H1 (cell line): ENCODE measurements around the gene FNDC10. TPM values are rescaled to one million over a fixed set of nuclear protein-coding genes. Genes with fewer than 3 reads are reported as not detected.

Experiments used
- polyA plus RNA-seq, 7 experiments: library from polyadenylated mRNA; depleted of rRNA in 3 of 7; stranded (reverse) in 5 of 7; unstranded in 2 of 7; fragments of >200 nt in 5 of 7; fragments of 200-250 nt in 2 of 7; gene quantifications; 1 replicate in 5 of 7; 2 replicates in 1 of 7; 4 replicates in 1 of 7; pipeline versions ENCODE4 v1.2.1 to v1.2.3, GENCODE V29; 2011 to 2013; ENCODE audit warnings: missing spikeins in 2 of 7, mixed read lengths in 2 of 7
- total RNA-seq: library from RNA; stranded (reverse); fragmentation: NEBNext Ultra II Directional; extraction: Animal tissue kit (Norgen Biotek cat#: 25700); gene quantifications from 2 replicates; pipeline ENCODE4 v1.2.1, GENCODE V29; 2021
- TF ChIP-seq, protein P1 (sequence below): fragments of 300-600 bp; sonication (generic); IDR thresholded peaks from 2 replicates; pipeline ENCODE4 v1.7.1; 2012; ENCODE audit warnings: low read length, moderate library complexity, mild to moderate bottlenecking, inconsistent platforms; ENCODE audit not compliant: insufficient replicate concordance
- TF ChIP-seq, protein P2 (sequence below): IDR thresholded peaks from 2 replicates; pipeline ENCODE4 v1.6.1; 2012; ENCODE audit warnings: low read length, inconsistent platforms

The FNDC10 gene
- total and polyA plus RNA-seq, 2 of the 8 experiments (the other 6 are each of a cell fraction or from before 2014, with no cell fraction given), result 19.0 to 21.8 TPM

DNA sequence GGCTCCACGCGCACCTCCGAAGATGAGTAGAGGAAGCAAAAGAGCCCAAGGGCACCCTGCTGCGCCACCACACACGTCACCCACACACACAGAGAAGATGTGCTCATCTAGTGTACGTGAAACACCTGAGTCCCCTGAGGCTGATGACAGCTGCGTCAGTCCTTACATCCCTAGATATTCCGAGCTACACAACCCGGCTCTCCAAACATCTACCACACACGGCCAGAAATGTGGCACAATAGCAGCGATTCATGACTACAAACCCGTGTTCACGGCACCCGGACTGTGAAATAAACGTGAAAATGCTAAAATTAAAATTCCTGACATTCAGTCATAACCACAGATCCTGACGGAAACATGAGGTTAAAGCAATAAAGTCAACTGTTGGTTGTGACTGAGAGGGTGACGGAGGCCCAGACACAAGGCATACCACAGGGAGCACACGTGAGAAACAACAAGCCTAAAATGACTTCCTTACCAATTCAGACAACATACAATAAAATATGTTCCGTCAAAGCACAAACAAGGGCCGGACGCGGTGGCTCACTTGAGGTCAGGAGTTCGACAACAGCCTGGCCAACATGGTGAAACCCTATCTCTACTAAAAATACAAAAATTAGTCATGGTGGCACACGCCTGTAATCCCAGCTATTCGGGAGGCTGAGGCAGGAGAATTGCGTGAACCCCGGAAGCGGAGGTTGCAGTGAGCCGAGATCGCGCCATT is 32.6 kb downstream of the FNDC10 start (continued):
- TF ChIP-seq, protein P1, sequence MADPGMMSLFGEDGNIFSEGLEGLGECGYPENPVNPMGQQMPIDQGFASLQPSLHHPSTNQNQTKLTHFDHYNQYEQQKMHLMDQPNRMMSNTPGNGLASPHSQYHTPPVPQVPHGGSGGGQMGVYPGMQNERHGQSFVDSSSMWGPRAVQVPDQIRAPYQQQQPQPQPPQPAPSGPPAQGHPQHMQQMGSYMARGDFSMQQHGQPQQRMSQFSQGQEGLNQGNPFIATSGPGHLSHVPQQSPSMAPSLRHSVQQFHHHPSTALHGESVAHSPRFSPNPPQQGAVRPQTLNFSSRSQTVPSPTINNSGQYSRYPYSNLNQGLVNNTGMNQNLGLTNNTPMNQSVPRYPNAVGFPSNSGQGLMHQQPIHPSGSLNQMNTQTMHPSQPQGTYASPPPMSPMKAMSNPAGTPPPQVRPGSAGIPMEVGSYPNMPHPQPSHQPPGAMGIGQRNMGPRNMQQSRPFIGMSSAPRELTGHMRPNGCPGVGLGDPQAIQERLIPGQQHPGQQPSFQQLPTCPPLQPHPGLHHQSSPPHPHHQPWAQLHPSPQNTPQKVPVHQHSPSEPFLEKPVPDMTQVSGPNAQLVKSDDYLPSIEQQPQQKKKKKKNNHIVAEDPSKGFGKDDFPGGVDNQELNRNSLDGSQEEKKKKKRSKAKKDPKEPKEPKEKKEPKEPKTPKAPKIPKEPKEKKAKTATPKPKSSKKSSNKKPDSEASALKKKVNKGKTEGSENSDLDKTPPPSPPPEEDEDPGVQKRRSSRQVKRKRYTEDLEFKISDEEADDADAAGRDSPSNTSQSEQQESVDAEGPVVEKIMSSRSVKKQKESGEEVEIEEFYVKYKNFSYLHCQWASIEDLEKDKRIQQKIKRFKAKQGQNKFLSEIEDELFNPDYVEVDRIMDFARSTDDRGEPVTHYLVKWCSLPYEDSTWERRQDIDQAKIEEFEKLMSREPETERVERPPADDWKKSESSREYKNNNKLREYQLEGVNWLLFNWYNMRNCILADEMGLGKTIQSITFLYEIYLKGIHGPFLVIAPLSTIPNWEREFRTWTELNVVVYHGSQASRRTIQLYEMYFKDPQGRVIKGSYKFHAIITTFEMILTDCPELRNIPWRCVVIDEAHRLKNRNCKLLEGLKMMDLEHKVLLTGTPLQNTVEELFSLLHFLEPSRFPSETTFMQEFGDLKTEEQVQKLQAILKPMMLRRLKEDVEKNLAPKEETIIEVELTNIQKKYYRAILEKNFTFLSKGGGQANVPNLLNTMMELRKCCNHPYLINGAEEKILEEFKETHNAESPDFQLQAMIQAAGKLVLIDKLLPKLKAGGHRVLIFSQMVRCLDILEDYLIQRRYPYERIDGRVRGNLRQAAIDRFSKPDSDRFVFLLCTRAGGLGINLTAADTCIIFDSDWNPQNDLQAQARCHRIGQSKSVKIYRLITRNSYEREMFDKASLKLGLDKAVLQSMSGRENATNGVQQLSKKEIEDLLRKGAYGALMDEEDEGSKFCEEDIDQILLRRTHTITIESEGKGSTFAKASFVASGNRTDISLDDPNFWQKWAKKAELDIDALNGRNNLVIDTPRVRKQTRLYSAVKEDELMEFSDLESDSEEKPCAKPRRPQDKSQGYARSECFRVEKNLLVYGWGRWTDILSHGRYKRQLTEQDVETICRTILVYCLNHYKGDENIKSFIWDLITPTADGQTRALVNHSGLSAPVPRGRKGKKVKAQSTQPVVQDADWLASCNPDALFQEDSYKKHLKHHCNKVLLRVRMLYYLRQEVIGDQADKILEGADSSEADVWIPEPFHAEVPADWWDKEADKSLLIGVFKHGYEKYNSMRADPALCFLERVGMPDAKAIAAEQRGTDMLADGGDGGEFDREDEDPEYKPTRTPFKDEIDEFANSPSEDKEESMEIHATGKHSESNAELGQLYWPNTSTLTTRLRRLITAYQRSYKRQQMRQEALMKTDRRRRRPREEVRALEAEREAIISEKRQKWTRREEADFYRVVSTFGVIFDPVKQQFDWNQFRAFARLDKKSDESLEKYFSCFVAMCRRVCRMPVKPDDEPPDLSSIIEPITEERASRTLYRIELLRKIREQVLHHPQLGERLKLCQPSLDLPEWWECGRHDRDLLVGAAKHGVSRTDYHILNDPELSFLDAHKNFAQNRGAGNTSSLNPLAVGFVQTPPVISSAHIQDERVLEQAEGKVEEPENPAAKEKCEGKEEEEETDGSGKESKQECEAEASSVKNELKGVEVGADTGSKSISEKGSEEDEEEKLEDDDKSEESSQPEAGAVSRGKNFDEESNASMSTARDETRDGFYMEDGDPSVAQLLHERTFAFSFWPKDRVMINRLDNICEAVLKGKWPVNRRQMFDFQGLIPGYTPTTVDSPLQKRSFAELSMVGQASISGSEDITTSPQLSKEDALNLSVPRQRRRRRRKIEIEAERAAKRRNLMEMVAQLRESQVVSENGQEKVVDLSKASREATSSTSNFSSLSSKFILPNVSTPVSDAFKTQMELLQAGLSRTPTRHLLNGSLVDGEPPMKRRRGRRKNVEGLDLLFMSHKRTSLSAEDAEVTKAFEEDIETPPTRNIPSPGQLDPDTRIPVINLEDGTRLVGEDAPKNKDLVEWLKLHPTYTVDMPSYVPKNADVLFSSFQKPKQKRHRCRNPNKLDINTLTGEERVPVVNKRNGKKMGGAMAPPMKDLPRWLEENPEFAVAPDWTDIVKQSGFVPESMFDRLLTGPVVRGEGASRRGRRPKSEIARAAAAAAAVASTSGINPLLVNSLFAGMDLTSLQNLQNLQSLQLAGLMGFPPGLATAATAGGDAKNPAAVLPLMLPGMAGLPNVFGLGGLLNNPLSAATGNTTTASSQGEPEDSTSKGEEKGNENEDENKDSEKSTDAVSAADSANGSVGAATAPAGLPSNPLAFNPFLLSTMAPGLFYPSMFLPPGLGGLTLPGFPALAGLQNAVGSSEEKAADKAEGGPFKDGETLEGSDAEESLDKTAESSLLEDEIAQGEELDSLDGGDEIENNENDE, result no peak
- TF ChIP-seq, protein P2, sequence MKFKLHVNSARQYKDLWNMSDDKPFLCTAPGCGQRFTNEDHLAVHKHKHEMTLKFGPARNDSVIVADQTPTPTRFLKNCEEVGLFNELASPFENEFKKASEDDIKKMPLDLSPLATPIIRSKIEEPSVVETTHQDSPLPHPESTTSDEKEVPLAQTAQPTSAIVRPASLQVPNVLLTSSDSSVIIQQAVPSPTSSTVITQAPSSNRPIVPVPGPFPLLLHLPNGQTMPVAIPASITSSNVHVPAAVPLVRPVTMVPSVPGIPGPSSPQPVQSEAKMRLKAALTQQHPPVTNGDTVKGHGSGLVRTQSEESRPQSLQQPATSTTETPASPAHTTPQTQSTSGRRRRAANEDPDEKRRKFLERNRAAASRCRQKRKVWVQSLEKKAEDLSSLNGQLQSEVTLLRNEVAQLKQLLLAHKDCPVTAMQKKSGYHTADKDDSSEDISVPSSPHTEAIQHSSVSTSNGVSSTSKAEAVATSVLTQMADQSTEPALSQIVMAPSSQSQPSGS, result no peak
